Activated naive CD4-positive, alpha-beta T cell treated with anti-CD3 and anti-CD28 coated beads, Interleukin-2, amount 10 ng/mL, durations not matched to agents 7 days and 5 days (primary cell): ENCODE data around the gene CROCC2.

Source experiments
- CTCF ChIA-PET: fragments of 350-600 bp; sonication (Branson Sonifier 250); formaldehyde crosslinking; loops from one replicate; lab custom pipeline; 2021; ENCODE audit warnings: antibody characterized with exemption; lab: Charles Lee
- DNase-seq: peaks from one replicate; pipeline ENCODE4 v3.0.0-alpha.2; 2020
- H3K27ac Mint-ChIP-seq: one replicate; pipeline ENCODE4 v1.8.0; 2021; ENCODE audit warnings: mild to moderate bottlenecking, moderate library complexity, mixed read lengths
- H3K27me3 Mint-ChIP-seq: one replicate; pipeline ENCODE4 v1.8.0; 2021; ENCODE audit warnings: mild to moderate bottlenecking, mixed read lengths
- H3K36me3 Mint-ChIP-seq: one replicate; pipeline ENCODE4 v1.8.0; 2021; ENCODE audit warnings: mixed read lengths
- H3K4me1 Mint-ChIP-seq: one replicate; pipeline ENCODE4 v1.8.0; 2021; ENCODE audit warnings: mixed read lengths
- H3K4me3 Mint-ChIP-seq: one replicate; pipeline ENCODE4 v1.8.0; 2021; ENCODE audit warnings: mild to moderate bottlenecking, moderate library complexity, mixed read lengths
- H3K9me3 Mint-ChIP-seq: one replicate; pipeline ENCODE4 v1.8.0; 2021; ENCODE audit warnings: mixed read lengths

Gene CROCC2

GRCh38 chr2:240953426-240954410, 47.6 kb downstream of the CROCC2 start:
- H3K4me1 Mint-ChIP-seq: no peaks in the 10 kb centered on the region
- CTCF ChIA-PET: no interaction called here
- no peak overlapping the region for H3K4me3 Mint-ChIP-seq
- H3K36me3 Mint-ChIP-seq: no peaks in the 10 kb centered on the region
- H3K27me3 Mint-ChIP-seq: peaks cover 17% of the 10 kb centered on the region
- no peaks in the 10 kb centered on the region for H3K9me3 Mint-ChIP-seq
- DNase-seq: no peak
- H3K27ac Mint-ChIP-seq: no peak overlapping the region

- H3K4me3 Mint-ChIP-seq: no peak overlapping the region
- H3K27ac Mint-ChIP-seq: no peak overlapping the region
- no peaks in the 10 kb centered on the region for H3K36me3 Mint-ChIP-seq
- CTCF ChIA-PET: no interaction called here
- H3K9me3 Mint-ChIP-seq: no peaks in the 10 kb centered on the region
- H3K27me3 Mint-ChIP-seq: peaks cover 22% of the 10 kb centered on the region
- no peaks in the 10 kb centered on the region for H3K4me1 Mint-ChIP-seq
- DNase-seq: no peak
These were observed 48.5 kb downstream of the CROCC2 start for GRCh38 chr2:240954436-240955305.

- no peak overlapping the region for H3K4me3 Mint-ChIP-seq
- H3K4me1 Mint-ChIP-seq: no peaks in the 10 kb centered on the region
- H3K9me3 Mint-ChIP-seq: no peaks in the 10 kb centered on the region
- DNase-seq: no peak
- H3K36me3 Mint-ChIP-seq: no peaks in the 10 kb centered on the region
- peaks cover 22% of the 10 kb centered on the region for H3K27me3 Mint-ChIP-seq
- H3K27ac Mint-ChIP-seq: no peak overlapping the region
- CTCF ChIA-PET: no interaction called here
These were observed 49.4 kb downstream of the CROCC2 start for GRCh38 chr2:240955306-240956170.

GRCh38 chr2:240956171-240956934, 50.2 kb downstream of the CROCC2 start:
- H3K4me1 Mint-ChIP-seq: no peaks in the 10 kb centered on the region
- no peaks in the 10 kb centered on the region for H3K9me3 Mint-ChIP-seq
- no peaks in the 10 kb centered on the region for H3K36me3 Mint-ChIP-seq
- H3K27ac Mint-ChIP-seq: no peak overlapping the region
- peaks cover 22% of the 10 kb centered on the region for H3K27me3 Mint-ChIP-seq
- no peak for DNase-seq
- no peak overlapping the region for H3K4me3 Mint-ChIP-seq
- CTCF ChIA-PET: no interaction called here

- Mint-ChIP-seq H3K27ac (no peak overlapping the region), H3K9me3 (no peaks in the 10 kb centered on the region), H3K4me3 (no peak overlapping the region), H3K27me3 (peaks cover 22% of the 10 kb centered on the region), H3K36me3 (no peaks in the 10 kb centered on the region), H3K4me1 (no peaks in the 10 kb centered on the region)
- no peak for DNase-seq
- CTCF ChIA-PET: no interaction called here
These were observed 51.0 kb downstream of the CROCC2 start for GRCh38 chr2:240956935-240957655.

- CTCF ChIA-PET: no interaction called here
- no peak for DNase-seq
- H3K4me1 Mint-ChIP-seq: no peaks in the 10 kb centered on the region
- no peaks in the 10 kb centered on the region for H3K9me3 Mint-ChIP-seq
- peaks cover 22% of the 10 kb centered on the region for H3K27me3 Mint-ChIP-seq
- H3K36me3 Mint-ChIP-seq: no peaks in the 10 kb centered on the region
- no peak overlapping the region for H3K27ac Mint-ChIP-seq
- no peak overlapping the region for H3K4me3 Mint-ChIP-seq
These were observed 51.7 kb downstream of the CROCC2 start for GRCh38 chr2:240957656-240958365.

- DNase-seq: no peak
- no peaks in the 10 kb centered on the region for H3K4me1 Mint-ChIP-seq
- H3K36me3 Mint-ChIP-seq: no peaks in the 10 kb centered on the region
- H3K4me3 Mint-ChIP-seq: no peak overlapping the region
- peaks cover 22% of the 10 kb centered on the region for H3K27me3 Mint-ChIP-seq
- CTCF ChIA-PET: no interaction called here
- no peaks in the 10 kb centered on the region for H3K9me3 Mint-ChIP-seq
- no peak overlapping the region for H3K27ac Mint-ChIP-seq
These were observed 52.5 kb downstream of the CROCC2 start for GRCh38 chr2:240958366-240959213.

- no peaks in the 10 kb centered on the region for H3K9me3 Mint-ChIP-seq
- H3K36me3 Mint-ChIP-seq: no peaks in the 10 kb centered on the region
- no peak overlapping the region for H3K4me3 Mint-ChIP-seq
- no peak overlapping the region for H3K27ac Mint-ChIP-seq
- no peaks in the 10 kb centered on the region for H3K4me1 Mint-ChIP-seq
- H3K27me3 Mint-ChIP-seq: peaks cover 17% of the 10 kb centered on the region
- CTCF ChIA-PET: no interaction called here
- no peak for DNase-seq
These were observed 53.2 kb downstream of the CROCC2 start for GRCh38 chr2:240959214-240959940.

GRCh38 chr2:240959941-240960308, 53.8 kb downstream of the CROCC2 start:
- Mint-ChIP-seq H3K27me3 (peaks cover 11% of the 10 kb centered on the region), H3K36me3 (no peaks in the 10 kb centered on the region), H3K4me3 (no peak overlapping the region), H3K4me1 (no peaks in the 10 kb centered on the region), H3K27ac (no peak overlapping the region), H3K9me3 (no peaks in the 10 kb centered on the region)
- no peak for DNase-seq
- CTCF ChIA-PET: no interaction called here

GRCh38 chr2:240960309-240960970, 54.3 kb downstream of the CROCC2 start:
- CTCF ChIA-PET: no interaction called here
- no peak for DNase-seq
- H3K27ac Mint-ChIP-seq: no peak overlapping the region

More at GRCh38 chr2:240960309-240960970, 54.3 kb downstream of the CROCC2 start:
- Mint-ChIP-seq H3K36me3 (no peaks in the 10 kb centered on the region), H3K4me3 (no peak overlapping the region), H3K9me3 (no peaks in the 10 kb centered on the region), H3K4me1 (no peaks in the 10 kb centered on the region), H3K27me3 (peaks cover 6% of the 10 kb centered on the region)
